ENCODE data around the gene LRPAP1.

Gene LRPAP1

GRCh38 chr4:3468154-3468553 lies 64.1 kb downstream of the LRPAP1 start:
- no peak for DNase-seq (ENCODE audit: low read depth)
- TF ChIP-seq CTCF (IDR thresholded peaks at IDR 0.05; ENCODE audit: insufficient read depth, low read depth, low read length, missing control alignments): no peak
- H3K4me3 ChIP-seq (ENCODE audit: low read depth, low read length): no peak overlapping the region

- no peak for TF ChIP-seq CTCF (IDR thresholded peaks at IDR 0.05; ENCODE audit: insufficient read depth, low read depth, low read length, missing control alignments)
- no peak overlapping the region for H3K4me3 ChIP-seq (ENCODE audit: low read depth, low read length)
- no peak for DNase-seq (ENCODE audit: low read depth)
These were observed 64.6 kb downstream of the LRPAP1 start for GRCh38 chr4:3467601-3468031.

- no peak for DNase-seq (ENCODE audit: low read depth)
- H3K4me3 ChIP-seq (ENCODE audit: low read depth, low read length): no peak overlapping the region
- TF ChIP-seq CTCF (IDR thresholded peaks at IDR 0.05; ENCODE audit: insufficient read depth, low read depth, low read length, missing control alignments): no peak
These were observed 65.3 kb downstream of the LRPAP1 start for GRCh38 chr4:3466691-3467600.

- DNase-seq (ENCODE audit: low read depth): no peak
- TF ChIP-seq CTCF (IDR thresholded peaks at IDR 0.05; ENCODE audit: insufficient read depth, low read depth, low read length, missing control alignments): no peak
These were observed 66.2 kb downstream of the LRPAP1 start for GRCh38 chr4:3465698-3466671.

GRCh38 chr4:3464911-3465697 lies 67.1 kb downstream of the LRPAP1 start:
- DNase-seq (ENCODE audit: low read depth): no peak
- TF ChIP-seq CTCF (IDR thresholded peaks at IDR 0.05; ENCODE audit: insufficient read depth, low read depth, low read length, missing control alignments): no peak
- H3K4me3 ChIP-seq (ENCODE audit: low read depth, low read length): no peak overlapping the region

More at GRCh38 chr4:3465698-3466671, 66.2 kb downstream of the LRPAP1 start:
- H3K4me3 ChIP-seq (ENCODE audit: low read depth, low read length): no peak overlapping the region

GRCh38 chr4:3464349-3464905 lies 67.8 kb downstream of the LRPAP1 start:
- no peak for TF ChIP-seq CTCF (IDR thresholded peaks at IDR 0.05; ENCODE audit: insufficient read depth, low read depth, low read length, missing control alignments)
- DNase-seq (ENCODE audit: low read depth): no peak
- no peak overlapping the region for H3K4me3 ChIP-seq (ENCODE audit: low read depth, low read length)
